ENCODE measurements around the gene CEP112. TPM values are rescaled to one million over a fixed set of nuclear protein-coding genes. Genes with fewer than 3 reads are reported as not detected.
A peak's percentile ranks its signal among the peaks of the same experiment; 100 is the strongest.

The CEP112 gene
- total RNA-seq, 1 donor from 2014 or later: 26.3 TPM

DNA sequence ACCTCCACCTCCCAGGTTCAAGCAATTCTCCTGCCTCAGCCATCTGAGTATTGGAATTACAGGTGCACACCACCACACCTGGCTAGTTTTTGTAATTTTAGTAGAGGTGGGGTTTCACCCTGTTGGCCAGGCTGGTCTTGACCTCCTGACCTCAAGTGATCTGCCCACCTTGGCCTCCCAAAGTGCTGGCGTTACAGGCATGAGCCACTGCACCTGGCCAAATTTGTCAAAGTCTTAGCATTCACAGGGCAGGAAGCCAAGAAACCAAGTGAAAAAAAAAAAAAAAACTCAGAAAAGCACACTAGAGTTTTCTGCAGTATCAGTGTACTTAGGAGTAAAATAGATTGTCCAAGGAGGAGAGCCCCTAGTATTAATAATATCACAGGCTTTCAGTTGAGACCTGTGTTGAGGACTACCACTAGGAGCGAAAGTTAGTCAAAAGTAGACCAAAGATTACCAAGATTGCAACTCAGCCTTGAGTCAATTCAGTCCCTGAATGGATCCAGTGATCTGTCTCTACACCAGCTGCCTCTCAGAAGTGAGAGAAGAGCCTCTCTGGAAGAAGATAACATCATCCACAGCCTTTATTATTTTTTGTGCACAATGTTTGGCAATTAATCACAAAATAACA lies 159.7 kb downstream of the CEP112 start:
- no peak overlapping the region for H3K27ac Mint-ChIP-seq (ENCODE audit: unreplicated experiment)
- no peak for DNase-seq (ENCODE audit: low spot score)
- no peak overlapping the region for H3K4me3 Mint-ChIP-seq (ENCODE audit: unreplicated experiment)
- H3K9me3 Mint-ChIP-seq (ENCODE audit: unreplicated experiment): no peaks in the 10 kb centered on the region
- no peaks in the 10 kb centered on the region for H3K36me3 Mint-ChIP-seq (ENCODE audit: low read depth, unreplicated experiment)
- TF ChIP-seq, protein P1, sequence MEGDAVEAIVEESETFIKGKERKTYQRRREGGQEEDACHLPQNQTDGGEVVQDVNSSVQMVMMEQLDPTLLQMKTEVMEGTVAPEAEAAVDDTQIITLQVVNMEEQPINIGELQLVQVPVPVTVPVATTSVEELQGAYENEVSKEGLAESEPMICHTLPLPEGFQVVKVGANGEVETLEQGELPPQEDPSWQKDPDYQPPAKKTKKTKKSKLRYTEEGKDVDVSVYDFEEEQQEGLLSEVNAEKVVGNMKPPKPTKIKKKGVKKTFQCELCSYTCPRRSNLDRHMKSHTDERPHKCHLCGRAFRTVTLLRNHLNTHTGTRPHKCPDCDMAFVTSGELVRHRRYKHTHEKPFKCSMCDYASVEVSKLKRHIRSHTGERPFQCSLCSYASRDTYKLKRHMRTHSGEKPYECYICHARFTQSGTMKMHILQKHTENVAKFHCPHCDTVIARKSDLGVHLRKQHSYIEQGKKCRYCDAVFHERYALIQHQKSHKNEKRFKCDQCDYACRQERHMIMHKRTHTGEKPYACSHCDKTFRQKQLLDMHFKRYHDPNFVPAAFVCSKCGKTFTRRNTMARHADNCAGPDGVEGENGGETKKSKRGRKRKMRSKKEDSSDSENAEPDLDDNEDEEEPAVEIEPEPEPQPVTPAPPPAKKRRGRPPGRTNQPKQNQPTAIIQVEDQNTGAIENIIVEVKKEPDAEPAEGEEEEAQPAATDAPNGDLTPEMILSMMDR (IDR thresholded peaks at IDR 0.05; ENCODE audit: unreplicated experiment): no peak
- H3K27me3 Mint-ChIP-seq (ENCODE audit: unreplicated experiment): no peaks in the 10 kb centered on the region
- H3K4me1 Mint-ChIP-seq (ENCODE audit: unreplicated experiment): no peaks in the 10 kb centered on the region

DNA sequence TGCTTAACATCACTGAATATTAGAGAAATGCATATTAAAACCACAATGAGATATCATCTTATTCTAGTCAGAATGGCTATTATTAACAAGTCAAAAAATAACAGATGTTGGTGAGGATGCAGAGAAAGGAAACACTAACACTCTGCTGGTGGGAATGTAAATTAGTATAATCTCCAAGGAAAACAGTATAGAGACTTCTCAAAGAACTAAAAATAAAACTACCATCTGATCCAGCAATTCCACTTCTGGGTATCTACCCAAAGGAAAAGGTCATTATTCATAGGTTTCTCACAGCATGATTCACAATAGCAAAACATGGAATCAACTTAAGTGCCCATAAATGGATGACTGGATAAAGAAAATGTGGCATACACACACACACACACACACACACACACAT lies 166.4 kb downstream of the CEP112 start:
- H3K36me3 Mint-ChIP-seq (ENCODE audit: low read depth, unreplicated experiment): peaks cover 42% of the 10 kb centered on the region

DNA sequence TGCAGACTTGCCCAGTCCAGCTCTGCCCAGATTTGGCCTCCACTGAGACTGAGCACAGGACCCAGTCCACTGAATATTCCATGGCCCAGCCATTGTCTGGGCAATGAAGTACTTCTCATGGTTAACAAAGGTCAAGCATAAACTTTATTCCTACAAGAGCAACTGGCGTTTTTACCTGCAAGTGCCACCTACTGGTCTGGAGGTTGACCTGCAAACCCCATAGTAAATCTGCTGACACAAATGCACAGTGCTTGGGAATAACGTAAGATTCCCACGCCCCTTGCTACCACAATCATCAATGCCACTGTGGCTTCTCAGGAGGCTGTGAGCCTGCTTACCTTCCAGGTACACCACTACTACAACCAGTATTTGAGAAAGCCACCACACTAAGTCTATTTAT lies 170.2 kb downstream of the CEP112 start:
- TF ChIP-seq, protein P1 (IDR thresholded peaks at IDR 0.05; ENCODE audit: unreplicated experiment): no peak
- Mint-ChIP-seq H3K36me3 (ENCODE audit: low read depth, unreplicated experiment) (peaks cover 42% of the 10 kb centered on the region), H3K27me3 (ENCODE audit: unreplicated experiment) (peaks cover 1% of the 10 kb centered on the region), H3K4me1 (ENCODE audit: unreplicated experiment) (peaks cover 21% of the 10 kb centered on the region), H3K27ac (ENCODE audit: unreplicated experiment) (no peak overlapping the region), H3K9me3 (ENCODE audit: unreplicated experiment) (peaks cover 7% of the 10 kb centered on the region), H3K4me3 (ENCODE audit: unreplicated experiment) (peak overlapping the region; percentile 11)
- no peak for DNase-seq (ENCODE audit: low spot score)

More for the DNA sequence above, 166.4 kb downstream of the CEP112 start:
- H3K27me3 Mint-ChIP-seq (ENCODE audit: unreplicated experiment): peaks cover 1% of the 10 kb centered on the region
- H3K9me3 Mint-ChIP-seq (ENCODE audit: unreplicated experiment): peaks cover 7% of the 10 kb centered on the region
- peaks cover 4% of the 10 kb centered on the region for H3K4me1 Mint-ChIP-seq (ENCODE audit: unreplicated experiment)
- TF ChIP-seq, protein P1 (IDR thresholded peaks at IDR 0.05; ENCODE audit: unreplicated experiment): no peak
- no peak overlapping the region for H3K4me3 Mint-ChIP-seq (ENCODE audit: unreplicated experiment)
- H3K27ac Mint-ChIP-seq (ENCODE audit: unreplicated experiment): no peak overlapping the region
- DNase-seq (ENCODE audit: low spot score): no peak

DNA sequence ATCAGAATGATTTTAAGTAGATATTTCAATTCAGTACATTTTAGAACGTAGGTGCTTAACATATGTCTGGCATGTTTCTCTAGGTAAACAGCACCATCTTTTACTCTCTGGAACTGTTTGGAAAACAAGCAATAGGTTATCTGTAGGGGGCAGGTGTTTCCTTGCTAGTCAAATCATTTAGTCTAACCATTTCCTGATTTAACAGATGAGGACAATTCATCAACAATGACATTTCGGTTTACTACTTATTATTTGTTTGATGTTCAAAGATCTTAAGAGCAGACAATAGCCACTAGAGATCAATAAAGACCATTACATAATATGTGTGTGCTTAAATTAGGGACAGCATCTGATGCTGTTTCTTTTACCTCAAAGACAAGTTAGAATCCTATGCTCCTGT lies 173.1 kb downstream of the CEP112 start:
- H3K27ac Mint-ChIP-seq (ENCODE audit: unreplicated experiment): peak overlapping the region; percentile 74
- TF ChIP-seq, protein P1 (IDR thresholded peaks at IDR 0.05; ENCODE audit: unreplicated experiment): no peak
- DNase-seq (ENCODE audit: low spot score): no peak
- no peak overlapping the region for H3K4me3 Mint-ChIP-seq (ENCODE audit: unreplicated experiment)
- peaks cover 31% of the 10 kb centered on the region for H3K36me3 Mint-ChIP-seq (ENCODE audit: low read depth, unreplicated experiment)
- H3K9me3 Mint-ChIP-seq (ENCODE audit: unreplicated experiment): no peaks in the 10 kb centered on the region
- peaks cover 1% of the 10 kb centered on the region for H3K27me3 Mint-ChIP-seq (ENCODE audit: unreplicated experiment)
- peaks cover 21% of the 10 kb centered on the region for H3K4me1 Mint-ChIP-seq (ENCODE audit: unreplicated experiment)

DNA sequence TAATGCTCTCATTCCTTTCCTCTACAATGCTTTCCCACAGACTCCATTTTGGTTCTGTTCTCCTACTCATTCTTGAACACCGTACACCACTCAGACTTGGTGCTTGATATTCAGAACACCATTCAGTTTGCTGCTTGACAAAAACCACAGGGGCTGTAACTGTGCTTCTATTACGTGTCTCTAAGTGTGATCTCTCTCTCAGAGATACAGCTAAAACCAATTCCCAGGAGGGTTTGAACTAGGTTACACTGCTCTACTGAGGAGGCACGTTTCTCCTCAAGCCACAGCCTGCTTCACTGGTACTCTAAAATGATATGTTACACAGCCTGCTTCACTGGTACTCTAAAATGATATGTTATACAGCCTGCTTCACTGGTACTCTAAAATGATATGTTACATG lies 175.7 kb downstream of the CEP112 start:
- DNase-seq (ENCODE audit: low spot score): no peak
- peaks cover 1% of the 10 kb centered on the region for H3K27me3 Mint-ChIP-seq (ENCODE audit: unreplicated experiment)
- H3K27ac Mint-ChIP-seq (ENCODE audit: unreplicated experiment): no peak overlapping the region
- peaks cover 23% of the 10 kb centered on the region for H3K36me3 Mint-ChIP-seq (ENCODE audit: low read depth, unreplicated experiment)
- H3K4me3 Mint-ChIP-seq (ENCODE audit: unreplicated experiment): no peak overlapping the region
- H3K4me1 Mint-ChIP-seq (ENCODE audit: unreplicated experiment): peaks cover 21% of the 10 kb centered on the region
- no peaks in the 10 kb centered on the region for H3K9me3 Mint-ChIP-seq (ENCODE audit: unreplicated experiment)
- TF ChIP-seq, protein P1 (IDR thresholded peaks at IDR 0.05; ENCODE audit: unreplicated experiment): no peak
